ENCODE data around the gene ANOS1. TPM values are rescaled to one million over a fixed set of nuclear protein-coding genes. Genes with fewer than 3 reads are reported as not detected.

Gene ANOS1
- polyA plus RNA-seq, 1 donor from 2014 or later: 0.72 TPM

GRCh38 chrX:8591501-8591900 lies 140.4 kb downstream of the ANOS1 start:
- H3K79me2 ChIP-seq (replicated peaks; ENCODE audit: insufficient read depth, low read length): no peaks in the 10 kb centered on the region
- H3K9me2 ChIP-seq (ENCODE audit: insufficient read depth, low read length): no peaks in the 10 kb centered on the region
- no peak overlapping the region for H3K9ac ChIP-seq (ENCODE audit: low read length)
- H3K27ac ChIP-seq (ENCODE audit: low read length): no peak overlapping the region
- H3K4me2 ChIP-seq (ENCODE audit: low read length): no peak overlapping the region
- H3F3A ChIP-seq (ENCODE audit: insufficient read depth, low read length, poor library complexity, severe bottlenecking): no peaks in the 10 kb centered on the region
- no peaks in the 10 kb centered on the region for H3K36me3 ChIP-seq (ENCODE audit: insufficient read depth, low read length)
- no peak for TF ChIP-seq EZH2 (IDR thresholded peaks at IDR 0.05; ENCODE audit: borderline replicate concordance, insufficient read depth, low read length, poor library complexity, severe bottlenecking)
- no peak for TF ChIP-seq RAD21 (conservative IDR thresholded peaks at IDR 0.05)
- TF ChIP-seq MXI1 (conservative IDR thresholded peaks at IDR 0.05; ENCODE audit: poor library complexity, severe bottlenecking): no peak
- TF ChIP-seq TAF1 (IDR thresholded peaks at IDR 0.05; ENCODE audit: low read depth): no peak
- TF ChIP-seq SMC3 (conservative IDR thresholded peaks at IDR 0.05; ENCODE audit: poor library complexity): no peak
- H3K9me3 ChIP-seq (ENCODE audit: low read length): no peaks in the 10 kb centered on the region
- no peaks in the 10 kb centered on the region for H3K27me3 ChIP-seq (ENCODE audit: insufficient read depth, low read depth, low read length)
- no peaks in the 10 kb centered on the region for H4K20me1 ChIP-seq (ENCODE audit: insufficient read depth)
- no peak overlapping the region for H3K4me3 ChIP-seq (ENCODE audit: low read length)
- H2AFZ ChIP-seq (ENCODE audit: low read depth, low read length): no peak overlapping the region

GRCh38 chrX:8586953-8587352 lies 145.0 kb downstream of the ANOS1 start:
- Histone ChIP-seq H3K36me3 (ENCODE audit: insufficient read depth, low read length) (no peaks in the 10 kb centered on the region), H3K27me3 (ENCODE audit: insufficient read depth, low read depth, low read length) (no peaks in the 10 kb centered on the region), H3K9me2 (ENCODE audit: insufficient read depth, low read length) (no peaks in the 10 kb centered on the region), H3K79me2 (replicated peaks; ENCODE audit: insufficient read depth, low read length) (no peaks in the 10 kb centered on the region), H4K20me1 (ENCODE audit: insufficient read depth) (no peaks in the 10 kb centered on the region), H3F3A (ENCODE audit: insufficient read depth, low read length, poor library complexity, severe bottlenecking) (no peaks in the 10 kb centered on the region), H3K4me2 (ENCODE audit: low read length) (no peak overlapping the region), H3K4me3 (ENCODE audit: low read length) (no peak overlapping the region), H3K9ac (ENCODE audit: low read length) (no peak overlapping the region), H2AFZ (ENCODE audit: low read depth, low read length) (no peak overlapping the region), H3K9me3 (ENCODE audit: low read length) (no peaks in the 10 kb centered on the region), H3K27ac (ENCODE audit: low read length) (no peak overlapping the region)
- TF ChIP-seq REST (IDR thresholded peaks at IDR 0.05; ENCODE audit: borderline replicate concordance) (no peak), POLR2AphosphoS5 (IDR thresholded peaks at IDR 0.05) (no peak), SMC3 (conservative IDR thresholded peaks at IDR 0.05; ENCODE audit: poor library complexity) (no peak), CTCF (IDR thresholded peaks at IDR 0.05; ENCODE audit: poor library complexity, severe bottlenecking) (no peak), TAF1 (IDR thresholded peaks at IDR 0.05; ENCODE audit: low read depth) (no peak), RAD21 (conservative IDR thresholded peaks at IDR 0.05) (no peak), EP300 (conservative IDR thresholded peaks at IDR 0.05; ENCODE audit: poor library complexity, severe bottlenecking) (no peak), EZH2 (IDR thresholded peaks at IDR 0.05; ENCODE audit: borderline replicate concordance, insufficient read depth, low read length, poor library complexity, severe bottlenecking) (no peak), MXI1 (conservative IDR thresholded peaks at IDR 0.05; ENCODE audit: poor library complexity, severe bottlenecking) (no peak)
